GM10266 (cell line): ENCODE data around the gene FRMD6.
"Not testable (repeated sequence)": the region's sequence is repeated elsewhere in the genome, so short reads cannot be mapped to it uniquely, and the experiment has no call there.

Experiments used
- DNase-seq: peaks from one replicate; pipeline ENCODE4 v3.0.0; 2012; ENCODE audit errors: extremely low spot score
- CTCF ChIP-seq: IDR thresholded peaks from 2 replicates; pipeline ENCODE4 v1.5.1; 2012; ENCODE audit warnings: mild to moderate bottlenecking, low read depth; ENCODE audit not compliant: control insufficient read depth, insufficient read depth; ENCODE audit errors: missing control alignments

Gene FRMD6

GRCh38 chr14:51744372-51745130 is 92.8 kb downstream of the FRMD6 start:
- DNase-seq, result no peak
- TF ChIP-seq CTCF, result no peak

DNA sequence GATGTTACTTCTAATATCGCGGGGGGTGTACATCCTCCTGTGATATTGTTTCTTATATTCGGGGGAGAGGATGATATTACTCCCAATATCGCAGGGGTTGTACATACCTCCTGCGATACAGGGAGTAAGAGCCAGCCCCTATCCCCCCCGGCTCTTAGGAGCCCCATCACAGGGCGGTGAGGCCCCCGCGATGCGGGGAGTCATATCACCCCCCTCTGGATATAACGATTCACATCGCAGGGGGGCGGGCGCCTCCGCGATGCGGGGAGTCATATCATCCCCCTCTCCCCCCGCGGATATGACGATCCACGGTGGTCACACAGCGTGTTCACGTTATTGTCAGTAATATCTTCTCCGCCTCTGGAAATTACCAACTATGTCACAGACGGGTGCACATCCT is 95.1 kb downstream of the FRMD6 start:
- DNase-seq, result not testable (repeated sequence)

- DNase-seq, result no peak
- no peak for TF ChIP-seq CTCF
These were observed 98.8 kb downstream of the FRMD6 start for GRCh38 chr14:51750542-51750941.

DNA sequence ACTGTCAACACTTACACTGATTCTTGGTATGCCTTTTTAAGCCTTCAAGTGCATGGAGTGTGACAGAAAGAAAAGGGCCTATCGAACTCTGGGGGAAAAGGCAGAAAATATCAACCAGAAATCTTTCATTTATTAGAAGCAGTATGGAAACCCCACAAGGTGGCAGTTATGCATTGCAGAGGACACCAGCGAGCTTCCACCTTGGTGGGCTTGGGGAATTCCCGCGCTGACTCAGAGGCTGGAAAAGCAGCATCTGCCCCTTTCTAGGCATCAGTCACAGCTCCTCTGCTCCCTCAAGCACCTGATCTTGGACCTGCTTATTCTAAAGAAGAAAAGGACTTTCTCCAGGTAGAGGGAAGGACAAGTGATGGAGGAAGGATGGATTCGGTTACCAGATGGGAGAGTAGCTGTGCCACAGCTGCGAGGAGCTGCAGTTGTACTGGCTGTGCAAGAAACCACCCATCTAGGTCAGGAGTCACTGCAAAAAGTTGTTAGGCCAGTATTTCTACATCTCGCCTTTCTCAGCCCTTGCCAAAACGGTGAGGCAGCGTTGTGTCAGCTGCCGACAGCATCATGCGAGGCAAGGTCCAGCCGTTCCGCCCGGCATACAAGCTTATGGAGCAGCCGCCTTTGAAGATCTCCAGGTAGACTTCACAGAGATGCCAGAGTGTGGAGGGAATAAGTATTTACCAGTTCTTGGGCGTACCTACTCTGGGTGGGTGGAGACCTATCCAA is 100.1 kb downstream of the FRMD6 start:
- DNase-seq, result not testable (repeated sequence)

DNA sequence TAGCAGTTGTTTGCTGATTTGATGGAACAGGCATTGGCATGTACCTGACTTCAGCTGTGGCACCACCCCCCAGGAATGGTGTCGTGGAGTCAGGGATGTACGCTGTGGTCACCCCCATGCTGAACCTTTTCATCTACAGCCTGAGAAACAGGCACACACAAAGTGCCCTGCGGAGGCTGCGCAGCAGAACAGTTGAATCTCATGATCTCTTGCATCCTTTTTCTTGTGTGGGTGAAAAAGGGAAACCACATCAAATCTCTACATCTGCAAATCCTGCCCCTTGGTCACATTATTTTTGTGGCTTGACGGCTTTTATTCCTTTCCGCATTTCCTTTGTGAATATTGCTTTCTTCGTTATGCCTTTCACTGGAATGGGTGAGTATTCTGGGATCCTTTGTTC is 106.0 kb downstream of the FRMD6 start:
- DNase-seq, result not testable (repeated sequence)

- TF ChIP-seq CTCF, result no peak
- DNase-seq, result no peak
These were observed 108.2 kb downstream of the FRMD6 start for GRCh38 chr14:51759950-51760349.

GRCh38 chr14:51765726-51766125 is 114.0 kb downstream of the FRMD6 start:
- DNase-seq, result not testable (repeated sequence)

DNA sequence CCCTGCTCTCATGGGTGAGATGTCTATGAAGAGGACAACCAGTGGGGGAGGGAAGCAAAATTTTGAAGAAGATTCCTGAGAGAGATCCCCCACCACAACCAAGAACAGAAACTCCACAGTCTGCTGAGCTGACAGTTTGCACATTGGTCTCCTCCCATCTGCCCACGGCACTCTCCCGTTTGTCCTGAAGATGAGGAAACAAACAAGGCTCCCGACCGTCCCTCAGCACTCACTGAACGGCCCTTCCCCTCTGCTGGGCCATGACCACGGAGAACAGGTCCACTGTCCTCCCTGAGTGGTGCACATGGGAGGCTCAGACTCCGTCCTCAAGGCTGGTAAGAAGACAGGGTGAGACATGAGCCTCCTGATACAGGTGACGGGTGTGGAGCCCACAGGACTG is 114.9 kb downstream of the FRMD6 start:
- not testable (repeated sequence) for DNase-seq

DNA sequence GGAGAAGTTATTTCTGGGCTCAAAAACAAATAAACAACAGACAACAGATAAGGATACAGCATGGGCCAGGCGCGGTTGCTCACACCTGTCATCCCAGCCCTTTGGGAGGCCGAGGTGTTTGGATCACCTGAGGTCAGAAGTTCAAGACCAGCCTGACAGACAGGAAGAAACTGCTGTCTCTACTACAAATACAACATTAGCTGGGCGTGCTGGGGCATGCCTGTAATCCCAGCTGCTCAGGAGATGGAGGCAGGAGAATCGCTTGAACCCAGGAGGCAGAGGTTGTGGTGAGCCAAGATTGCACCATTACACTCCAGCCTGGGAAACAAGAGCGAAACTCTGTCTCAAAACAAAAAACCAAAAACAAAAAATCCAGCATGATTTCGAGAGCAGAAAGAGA is 117.6 kb downstream of the FRMD6 start:
- not testable (repeated sequence) for DNase-seq

GRCh38 chr14:51774209-51774608 is 122.5 kb downstream of the FRMD6 start:
- no peak for DNase-seq
- TF ChIP-seq CTCF, result no peak
